Thoracic aorta (tissue), 2 donors: Measurements from ENCODE around the gene HSPA1B. TPM values are rescaled to one million over a fixed set of nuclear protein-coding genes. Genes with fewer than 3 reads are reported as not detected.

Experiments used
- ATAC-seq: fragments of 150-250 bp; one replicate; pipeline ENCODE4 v1.8.0; 2017; ENCODE audit warnings: low read depth; ENCODE audit not compliant: insufficient number of reproducible peaks, low FRiP score
- DNase-seq: peaks from one replicate; pipeline ENCODE4 v3.0.0-alpha.2; 2020; ENCODE audit warnings: low spot score
- H3K27ac ChIP-seq, 2 donors: fragments of 200-600 bp; sonication (generic); 1 replicate in 1 of 2; 2 replicates in 1 of 2; pipeline ENCODE4 v1.5.1; 2016; ENCODE audit warnings: mild to moderate bottlenecking in 2 of 2, moderate library complexity in 2 of 2
- H3K27me3 ChIP-seq: fragments of 200-600 bp; sonication (generic); replicated peaks from 2 replicates; pipeline ENCODE4 v1.6.0; 2016; ENCODE audit warnings: mild to moderate bottlenecking; ENCODE audit not compliant: insufficient read depth
- H3K36me3 ChIP-seq: fragments of 200-600 bp; sonication (generic); one replicate; pipeline ENCODE4 v1.5.1; 2016
- H3K4me1 ChIP-seq, 2 donors: fragments of 200-600 bp; sonication (generic); 1 replicate in 1 of 2; 2 replicates in 1 of 2; pipeline versions ENCODE4 v1.5.1 to v1.6.0; 2016; ENCODE audit warnings: low read depth in 2 of 2, mild to moderate bottlenecking in 1 of 2; ENCODE audit not compliant: control insufficient read depth in 1 of 2
- H3K4me3 ChIP-seq: fragments of 200-600 bp; sonication (generic); 2 replicates; pipeline ENCODE4 v1.5.1; 2016; ENCODE audit warnings: mild to moderate bottlenecking
- H3K9me3 ChIP-seq: fragments of 200-600 bp; sonication (generic); 2 replicates; pipeline ENCODE4 v1.5.1; 2016
- total RNA-seq, 2 donors: library from RNA; depleted of rRNA; stranded (reverse); fragments of >200 nt; gene quantifications; one replicate each; pipeline versions ENCODE4 v1.1.0 to v1.2.3, GENCODE V29; 2016
- TF ChIP-seq, protein P1 (sequence below): fragments of 200-600 bp; sonication (generic); IDR thresholded peaks from one replicate; pipeline ENCODE4 v1.5.1; 2019; ENCODE audit warnings: antibody characterized with exemption

Gene HSPA1B
- total RNA-seq, 2 donors from 2014 or later: 178 to 262 TPM

DNA sequence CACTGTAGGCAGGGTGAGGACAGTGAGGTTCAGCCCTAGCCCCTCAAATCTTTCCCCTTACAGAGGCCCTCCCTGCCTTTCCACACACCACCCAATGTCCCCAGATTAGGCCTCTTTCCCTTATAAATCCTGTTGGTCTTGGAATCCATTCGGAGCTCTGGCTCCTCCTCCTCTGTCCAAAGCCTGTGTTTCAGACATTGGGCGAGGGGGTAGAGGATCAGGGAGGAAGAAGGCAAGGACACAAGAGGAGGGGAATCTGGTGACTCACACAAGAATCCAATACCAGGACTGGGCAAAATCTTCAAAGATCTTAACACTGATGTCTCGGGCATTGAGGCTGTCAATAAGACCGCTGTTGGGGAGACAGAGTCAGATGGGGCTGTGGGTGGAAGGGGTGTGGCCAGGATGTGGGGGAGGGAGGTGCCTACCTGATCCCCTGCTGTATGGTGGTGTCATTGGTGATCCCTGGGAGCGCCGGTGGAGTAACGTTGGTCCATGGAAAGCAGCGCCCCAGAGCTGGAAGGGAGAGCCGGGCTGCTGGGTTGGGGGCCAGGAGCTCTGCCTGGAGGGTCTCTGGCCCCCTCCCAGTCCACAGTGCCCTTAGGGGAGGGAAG lies 43.6 kb downstream of the HSPA1B start:
- TF ChIP-seq, protein P1, sequence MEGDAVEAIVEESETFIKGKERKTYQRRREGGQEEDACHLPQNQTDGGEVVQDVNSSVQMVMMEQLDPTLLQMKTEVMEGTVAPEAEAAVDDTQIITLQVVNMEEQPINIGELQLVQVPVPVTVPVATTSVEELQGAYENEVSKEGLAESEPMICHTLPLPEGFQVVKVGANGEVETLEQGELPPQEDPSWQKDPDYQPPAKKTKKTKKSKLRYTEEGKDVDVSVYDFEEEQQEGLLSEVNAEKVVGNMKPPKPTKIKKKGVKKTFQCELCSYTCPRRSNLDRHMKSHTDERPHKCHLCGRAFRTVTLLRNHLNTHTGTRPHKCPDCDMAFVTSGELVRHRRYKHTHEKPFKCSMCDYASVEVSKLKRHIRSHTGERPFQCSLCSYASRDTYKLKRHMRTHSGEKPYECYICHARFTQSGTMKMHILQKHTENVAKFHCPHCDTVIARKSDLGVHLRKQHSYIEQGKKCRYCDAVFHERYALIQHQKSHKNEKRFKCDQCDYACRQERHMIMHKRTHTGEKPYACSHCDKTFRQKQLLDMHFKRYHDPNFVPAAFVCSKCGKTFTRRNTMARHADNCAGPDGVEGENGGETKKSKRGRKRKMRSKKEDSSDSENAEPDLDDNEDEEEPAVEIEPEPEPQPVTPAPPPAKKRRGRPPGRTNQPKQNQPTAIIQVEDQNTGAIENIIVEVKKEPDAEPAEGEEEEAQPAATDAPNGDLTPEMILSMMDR: no peak
- Histone ChIP-seq H3K9me3 (no peaks in the 10 kb centered on the region), H3K36me3 (no peaks in the 10 kb centered on the region), H3K27me3 (no peaks in the 10 kb centered on the region), H3K4me3 (no peak overlapping the region), H3K4me1 (no peaks in the 10 kb centered on the region), H3K27ac (no peak overlapping the region)
- DNase-seq (no peak), ATAC-seq (peak; percentile 32)

DNA sequence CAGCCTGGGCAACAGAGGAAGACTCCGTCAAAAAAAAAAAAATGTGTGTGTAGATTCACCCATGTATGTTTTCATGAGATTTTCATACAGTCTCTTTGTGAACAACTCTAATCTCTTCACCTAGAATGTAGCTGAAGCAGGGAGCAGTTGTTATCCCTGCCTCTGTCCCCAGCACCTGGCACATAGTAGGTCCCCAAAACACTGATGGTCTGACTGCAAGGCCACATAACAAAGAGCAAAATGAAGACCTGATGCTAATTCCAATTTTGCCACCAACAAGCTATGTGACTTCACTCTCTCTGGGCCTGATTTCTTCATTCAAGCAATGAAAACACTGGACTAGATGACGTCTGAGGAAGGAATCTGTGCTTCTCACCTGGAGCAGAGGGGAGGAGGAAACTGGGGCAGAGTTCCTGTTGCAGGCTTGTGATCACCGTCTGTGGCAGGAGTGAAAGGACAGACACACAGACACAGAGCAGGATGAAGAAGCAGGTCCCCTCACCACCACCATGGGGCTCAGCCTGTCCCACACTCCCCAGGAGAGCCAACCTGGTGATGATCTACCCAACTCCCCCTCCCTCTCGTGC lies 46.6 kb downstream of the HSPA1B start:
- Histone ChIP-seq H3K27ac (no peak overlapping the region), H3K27me3 (no peaks in the 10 kb centered on the region), H3K4me3 (no peak overlapping the region), H3K36me3 (no peaks in the 10 kb centered on the region), H3K4me1 (no peaks in the 10 kb centered on the region), H3K9me3 (no peaks in the 10 kb centered on the region)
- DNase-seq: no peak
- TF ChIP-seq, protein P1: no peak
- ATAC-seq: no peak

DNA sequence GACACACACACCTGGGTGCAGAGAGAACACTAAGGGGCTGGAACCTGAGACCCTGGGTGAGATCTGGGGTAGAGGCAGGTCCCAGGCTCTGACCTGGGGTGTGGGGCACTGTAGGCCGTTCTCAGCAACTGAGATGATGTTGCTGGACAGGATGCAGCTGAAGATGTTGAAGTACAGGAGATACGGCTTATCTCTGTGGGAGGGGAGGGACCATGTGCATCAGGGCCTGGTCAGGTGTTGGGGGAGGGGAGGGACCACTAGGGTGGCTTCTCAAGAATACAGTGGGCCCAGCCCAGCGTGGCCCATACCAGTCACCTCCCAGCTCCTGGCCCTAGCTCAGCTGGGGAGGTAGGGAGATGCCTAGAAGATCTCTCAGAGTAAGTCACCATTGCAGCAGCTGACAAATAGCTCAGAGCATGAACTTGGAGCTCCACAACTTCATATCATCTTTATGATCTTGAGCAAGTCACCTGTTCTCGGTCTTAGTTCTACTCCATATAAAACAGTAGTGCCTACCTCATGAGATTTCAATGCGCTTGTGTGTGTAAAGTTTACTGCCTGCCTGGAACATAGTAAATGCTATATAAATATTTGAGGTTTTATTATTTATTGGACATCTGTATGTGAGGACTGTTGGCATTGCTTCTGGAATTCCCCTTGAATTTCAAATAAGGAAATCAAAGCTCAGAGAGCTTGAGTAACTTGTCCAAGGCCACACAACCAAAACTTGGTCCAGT lies 47.5 kb downstream of the HSPA1B start:
- DNase-seq: no peak
- Histone ChIP-seq H3K36me3 (peaks cover 6% of the 10 kb centered on the region), H3K27me3 (no peaks in the 10 kb centered on the region), H3K27ac (no peak overlapping the region), H3K4me1 (no peaks in the 10 kb centered on the region), H3K9me3 (no peaks in the 10 kb centered on the region), H3K4me3 (no peak overlapping the region)
- ATAC-seq: no peak
- TF ChIP-seq, protein P1: no peak

DNA sequence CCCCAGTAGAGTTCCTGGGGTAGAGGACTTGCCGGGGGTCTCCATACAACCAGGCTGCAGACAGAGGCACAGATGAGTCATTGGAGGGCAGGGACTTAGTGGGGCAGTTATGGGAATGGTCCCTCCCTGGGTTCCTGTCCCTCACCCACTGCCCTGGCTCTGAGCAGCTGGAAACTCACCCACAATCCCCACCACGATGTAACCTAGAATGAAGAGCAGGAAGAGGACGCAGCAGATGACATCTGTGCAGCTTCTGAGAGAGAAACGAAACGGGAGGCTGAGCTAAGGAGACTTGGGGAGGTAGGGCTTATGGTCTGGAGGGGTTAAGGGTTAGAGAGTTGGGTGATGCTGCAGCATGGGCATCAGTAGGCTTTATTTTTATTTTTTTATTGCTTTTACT lies 48.3 kb downstream of the HSPA1B start:
- TF ChIP-seq, protein P1: no peak
- H3K9me3 ChIP-seq: no peaks in the 10 kb centered on the region
- H3K4me3 ChIP-seq: no peak overlapping the region
- H3K4me1 ChIP-seq: no peaks in the 10 kb centered on the region
- no peak for DNase-seq
- ATAC-seq: no peak
- no peaks in the 10 kb centered on the region for H3K27me3 ChIP-seq
- no peak overlapping the region for H3K27ac ChIP-seq
- H3K36me3 ChIP-seq: peaks cover 12% of the 10 kb centered on the region

DNA sequence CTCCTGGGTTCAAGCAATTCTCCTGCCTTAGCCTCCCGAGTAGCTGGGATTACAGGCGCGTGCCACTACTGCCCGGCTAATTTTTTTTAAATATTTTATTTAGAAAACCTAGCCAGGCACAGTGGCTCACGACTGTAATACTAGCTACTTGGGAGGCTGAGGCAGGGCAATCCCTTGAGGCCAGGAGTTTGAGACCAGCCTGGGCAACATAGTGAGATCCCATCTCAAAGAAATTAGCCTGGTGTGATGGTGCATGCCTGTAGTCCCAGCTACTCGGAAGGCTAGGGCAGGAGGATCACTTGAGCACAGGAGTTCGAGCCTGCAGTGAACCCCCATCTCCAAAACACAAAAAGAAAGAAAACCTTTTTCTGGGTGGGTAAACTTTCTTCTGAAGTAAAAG lies 48.8 kb downstream of the HSPA1B start:
- Histone ChIP-seq H3K4me1 (no peaks in the 10 kb centered on the region), H3K9me3 (no peaks in the 10 kb centered on the region), H3K4me3 (no peak overlapping the region), H3K36me3 (peaks cover 16% of the 10 kb centered on the region), H3K27ac (no peak overlapping the region), H3K27me3 (no peaks in the 10 kb centered on the region)
- DNase-seq: no peak
- TF ChIP-seq, protein P1: no peak
- no peak for ATAC-seq
